HEK293 (cell line): ENCODE measurements around the gene TPR.

Source experiments
- CTCF ChIA-PET: fragments of 350-600 bp; formaldehyde crosslinking; extraction: SDS; loops from one replicate; lab custom pipeline; 2021; ENCODE audit warnings: antibody characterized with exemption; lab: Yijun Ruan, JAX
- POLR2A ChIA-PET: fragments of 300-600 bp; formaldehyde crosslinking; extraction: SDS; loops from one replicate; lab custom pipeline; 2020; ENCODE audit warnings: antibody characterized with exemption, inconsistent platforms; lab: Yijun Ruan, JAX
- H3K27ac ChIP-seq: fragments of 200-500 bp; sonication (Bioruptor generic); 2 replicates; pipeline ENCODE4 v1.5.1; 2014; ENCODE audit warnings: low read depth, low read length, control low read depth, inconsistent platforms; ENCODE audit errors: extremely low read depth
- H3K36me3 ChIP-seq, 2 experiments: fragments of 200-500 bp in 1 of 2; sonication (Bioruptor generic) in 1 of 2; 1 replicate in 1 of 2; 2 replicates in 1 of 2; pipeline ENCODE4 v1.5.1; 2014 to 2017; ENCODE audit warnings: inconsistent platforms in 2 of 2, low read length in 2 of 2; ENCODE audit not compliant: control insufficient read depth in 2 of 2, insufficient read depth in 1 of 2
- H3K4me1 ChIP-seq: fragments of 200-500 bp; sonication (Bioruptor generic); 2 replicates; pipeline ENCODE4 v1.5.1; 2014; ENCODE audit warnings: mild to moderate bottlenecking, low read length, inconsistent platforms; ENCODE audit not compliant: control insufficient read depth, insufficient read depth
- H3K4me3 ChIP-seq: 2 replicates; pipeline ENCODE4 v1.5.1; 2011; ENCODE audit warnings: low read depth, mild to moderate bottlenecking, control low read depth, low read length, moderate library complexity
- H3K9me3 ChIP-seq: fragments of 200-500 bp; sonication (Bioruptor generic); 2 replicates; pipeline ENCODE4 v1.5.1; 2014; ENCODE audit warnings: low read depth, low read length, inconsistent platforms; ENCODE audit not compliant: control insufficient read depth, insufficient read depth
- KLF16 ChIP-seq: fragments of 450-650 bp; formaldehyde crosslinking; IDR thresholded peaks from 2 replicates; pipeline ENCODE4 v1.5.1; 2017; ENCODE audit warnings: missing biosample characterization, missing genetic modification characterization
- PATZ1 ChIP-seq: fragments of 450-650 bp; formaldehyde crosslinking; IDR thresholded peaks from 2 replicates; pipeline ENCODE4 v1.5.1; 2016; ENCODE audit warnings: missing biosample characterization, missing genetic modification characterization
- PRDM10 ChIP-seq: fragments of 450-650 bp; formaldehyde crosslinking; IDR thresholded peaks from 2 replicates; pipeline ENCODE4 v1.5.1; 2016; ENCODE audit warnings: missing biosample characterization, missing genetic modification characterization
- TCF7L2 ChIP-seq: IDR thresholded peaks from 2 replicates; pipeline ENCODE4 v1.6.1; 2011; ENCODE audit warnings: low read depth, mild to moderate bottlenecking, inconsistent platforms, low read length, moderate library complexity, borderline replicate concordance
- YY1 ChIP-seq: fragments of 450-650 bp; formaldehyde crosslinking; IDR thresholded peaks from 2 replicates; pipeline ENCODE4 v1.5.1; 2018; ENCODE audit warnings: missing biosample characterization, missing genetic modification characterization
- ZBTB1 ChIP-seq: fragments of 450-650 bp; formaldehyde crosslinking; IDR thresholded peaks from 2 replicates; pipeline ENCODE4 v1.5.1; 2016; ENCODE audit warnings: missing biosample characterization, missing genetic modification characterization
- ZBTB48 ChIP-seq: fragments of 450-650 bp; formaldehyde crosslinking; IDR thresholded peaks from 2 replicates; pipeline ENCODE4 v1.5.1; 2016; ENCODE audit warnings: missing biosample characterization, missing genetic modification characterization
- ZFP3 ChIP-seq: fragments of 450-650 bp; formaldehyde crosslinking; IDR thresholded peaks from 2 replicates; pipeline ENCODE4 v1.5.1; 2016; ENCODE audit warnings: low read depth, missing biosample characterization, missing genetic modification characterization
- ZNF169 ChIP-seq: fragments of 450-650 bp; formaldehyde crosslinking; IDR thresholded peaks from 2 replicates; pipeline ENCODE4 v1.5.1; 2016; ENCODE audit warnings: missing biosample characterization, missing genetic modification characterization
- ZNF211 ChIP-seq: fragments of 450-650 bp; formaldehyde crosslinking; IDR thresholded peaks from 2 replicates; pipeline ENCODE4 v1.5.1; 2016; ENCODE audit warnings: low read depth, missing biosample characterization, missing genetic modification characterization
- ZNF473 ChIP-seq: fragments of 450-650 bp; formaldehyde crosslinking; IDR thresholded peaks from 2 replicates; pipeline ENCODE4 v1.5.1; 2017; ENCODE audit warnings: missing biosample characterization, missing genetic modification characterization
- ZNF514 ChIP-seq: fragments of 450-650 bp; formaldehyde crosslinking; IDR thresholded peaks from 2 replicates; pipeline ENCODE4 v1.5.1; 2016; ENCODE audit warnings: missing biosample characterization, missing genetic modification characterization
- ZNF521 ChIP-seq: fragments of 450-650 bp; formaldehyde crosslinking; IDR thresholded peaks from 2 replicates; pipeline ENCODE4 v1.5.1; 2017; ENCODE audit warnings: missing biosample characterization, mild to moderate bottlenecking, missing genetic modification characterization
- ZNF558 ChIP-seq: fragments of 450-650 bp; formaldehyde crosslinking; IDR thresholded peaks from 2 replicates; pipeline ENCODE4 v1.5.1; 2016; ENCODE audit warnings: missing biosample characterization, missing genetic modification characterization
- ZNF580 ChIP-seq: fragments of 450-650 bp; formaldehyde crosslinking; IDR thresholded peaks from 2 replicates; pipeline ENCODE4 v1.5.1; 2016; ENCODE audit warnings: missing biosample characterization, missing genetic modification characterization
- ZNF747 ChIP-seq: fragments of 450-650 bp; formaldehyde crosslinking; IDR thresholded peaks from 2 replicates; pipeline ENCODE4 v1.5.1; 2016; ENCODE audit warnings: missing biosample characterization, missing genetic modification characterization
- ZNF837 ChIP-seq: fragments of 450-650 bp; formaldehyde crosslinking; IDR thresholded peaks from 2 replicates; pipeline ENCODE4 v1.5.1; 2016; ENCODE audit warnings: missing biosample characterization, missing genetic modification characterization

The TPR gene

GRCh38 chr1:186289943-186290545 is 85.0 kb downstream of the TPR start:
- CTCF ChIA-PET, result no interaction called here

GRCh38 chr1:186286615-186287315 is 88.3 kb downstream of the TPR start:
- no peaks in the 10 kb centered on the region for H3K36me3 ChIP-seq

More at GRCh38 chr1:186289943-186290545, 85.0 kb downstream of the TPR start:
- no peak overlapping the region for H3K27ac ChIP-seq
- POLR2A ChIA-PET, result no interaction called here
- H3K4me1 ChIP-seq, result no peaks in the 10 kb centered on the region
- H3K9me3 ChIP-seq, result no peaks in the 10 kb centered on the region
- H3K4me3 ChIP-seq, result no peak overlapping the region
- H3K36me3 ChIP-seq, result no peaks in the 10 kb centered on the region
- no peak for TF ChIP-seq KLF16 (tag by site-specific recombination)
- no peak for TF ChIP-seq PRDM10 (tag by site-specific recombination)
- no peak for TF ChIP-seq ZNF580 (tag by site-specific recombination)

GRCh38 chr1:186283374-186283773 is 91.7 kb downstream of the TPR start:
- POLR2A ChIA-PET, result no interaction called here
- H3K27ac ChIP-seq, result no peak overlapping the region

More at GRCh38 chr1:186286615-186287315, 88.3 kb downstream of the TPR start:
- Histone ChIP-seq H3K27ac (no peak overlapping the region), H3K9me3 (no peaks in the 10 kb centered on the region), H3K4me1 (no peaks in the 10 kb centered on the region)
- ChIA-PET POLR2A (no interaction called here), CTCF (interaction anchor here (0.6 to 1.4 kb wide), 3 partner anchors 18 to 514 kb away, joined by 3 to 5 read pairs (median 3); no protein-coding TSS in a partner anchor)
- TF ChIP-seq PATZ1 (no peak), TCF7L2 (no peak), YY1 (tag by site-specific recombination) (no peak), ZNF747 (tag by site-specific recombination) (no peak), ZFP3 (no peak), ZNF211 (tag by site-specific recombination) (no peak), ZNF169 (tag by site-specific recombination) (no peak)
- TF ChIP-seq, all 188 proteins: peak for 0
- H3K4me3 ChIP-seq, result no peak overlapping the region

More at GRCh38 chr1:186283374-186283773, 91.7 kb downstream of the TPR start:
- Histone ChIP-seq H3K9me3 (no peaks in the 10 kb centered on the region), H3K4me1 (no peaks in the 10 kb centered on the region), H3K4me3 (no peak overlapping the region), H3K36me3 (no peaks in the 10 kb centered on the region)
- TF ChIP-seq ZBTB1 (tag by site-specific recombination), result no peak
- no peak for TF ChIP-seq ZFP3
- no peak for TF ChIP-seq ZNF473
- TF ChIP-seq ZNF514 (tag by site-specific recombination), result no peak
- no peak for TF ChIP-seq ZNF558 (tag by site-specific recombination)
- TF ChIP-seq ZNF837, result no peak
- no peak for TF ChIP-seq ZBTB48 (tag by site-specific recombination)
- no peak for TF ChIP-seq ZNF521 (tag by site-specific recombination)
- TF ChIP-seq, all 188 proteins: peak for 0
- CTCF ChIA-PET, result no interaction called here
